T-cell (primary cell): ENCODE results near the gene STARD6. TPM values are rescaled to one million over a fixed set of nuclear protein-coding genes. Genes with fewer than 3 reads are reported as not detected.
A peak's percentile ranks its signal among the peaks of the same experiment; 100 is the strongest.
"Not testable (repeated sequence)": the region's sequence is repeated elsewhere in the genome, so short reads cannot be mapped to it uniquely, and the experiment has no call there.

Experiments
- ATAC-seq, 4 experiments: fragments of 200-7000 bp in 3 of 4; fragments of 150-1000 bp in 1 of 4; cut with Tn5 transposase; replicated peaks in 1 of 4; 1 replicate in 3 of 4; 2 replicates in 1 of 4; pipeline ENCODE4 v1.10.0; 2021; ENCODE audit warnings: moderate library complexity in 3 of 4, mild to moderate bottlenecking in 2 of 4, moderate number of reproducible peaks in 1 of 4
- CTCF ChIA-PET, 2 donors: fragments of 300-600 bp; sonication (Branson Sonifier 250); formaldehyde crosslinking; loops; one replicate each; lab custom pipeline; 2022; ENCODE audit warnings: antibody characterized with exemption in 2 of 2; lab: Charles Lee
- POLR2A ChIA-PET, 2 donors: fragments of 300-600 bp; sonication (Branson Sonifier 250); formaldehyde crosslinking; loops; one replicate each; lab custom pipeline; 2022; ENCODE audit warnings: antibody characterized with exemption in 2 of 2; lab: Charles Lee
- DNase-seq, 35 experiments: peaks; one replicate each; pipeline versions ENCODE4 v3.0.0 to v3.0.0-alpha.2; 2013 to 2023
- H3K27ac ChIP-seq: one replicate; pipeline ENCODE4 v1.5.1; 2013; ENCODE audit warnings: low read length
- H3K27me3 ChIP-seq, 2 experiments: replicated peaks in 1 of 2; 1 replicate in 1 of 2; 2 replicates in 1 of 2; pipeline versions ENCODE4 v1.6.1 to v1.7.0; 2013; ENCODE audit warnings: low read length in 1 of 2, mixed read lengths in 1 of 2; ENCODE audit not compliant: control insufficient read depth in 2 of 2, insufficient read depth in 2 of 2; ENCODE audit errors: extremely low read depth in 1 of 2
- H3K36me3 ChIP-seq, 2 donors: 1 replicate in 1 of 2; 2 replicates in 1 of 2; pipeline versions ENCODE4 v1.6.1 to v1.7.0; 2013; ENCODE audit warnings: low read length in 1 of 2; ENCODE audit not compliant: control insufficient read depth in 2 of 2, insufficient read depth in 1 of 2; ENCODE audit errors: extremely low read depth in 1 of 2
- H3K4me1 ChIP-seq, 2 experiments: 1 replicate in 1 of 2; 2 replicates in 1 of 2; pipeline versions ENCODE4 v1.6.1 to v1.7.0; 2013; ENCODE audit warnings: low read length in 2 of 2, mixed read lengths in 1 of 2; ENCODE audit not compliant: insufficient read depth in 2 of 2, control insufficient read depth in 1 of 2; ENCODE audit errors: extremely low read depth in 1 of 2
- H3K4me3 ChIP-seq, 2 donors: 1 replicate in 1 of 2; 2 replicates in 1 of 2; pipeline versions ENCODE4 v1.5.1 to v1.7.0; 2013; ENCODE audit warnings: mild to moderate bottlenecking in 2 of 2, low read length in 1 of 2, moderate library complexity in 1 of 2; ENCODE audit not compliant: control insufficient read depth in 1 of 2; ENCODE audit errors: extremely low read depth in 1 of 2
- H3K9me3 ChIP-seq: 2 replicates; pipeline ENCODE4 v1.7.0; 2013
- H3K27ac Mint-ChIP-seq, 2 donors: one replicate each; pipeline ENCODE4 v1.8.0; 2020 to 2021; ENCODE audit warnings: mild to moderate bottlenecking in 2 of 2, mixed read lengths in 2 of 2
- H3K27me3 Mint-ChIP-seq, 2 donors: one replicate each; pipeline ENCODE4 v1.8.0; 2021 to 2022; ENCODE audit warnings: mixed read lengths in 2 of 2
- H3K36me3 Mint-ChIP-seq: one replicate; pipeline ENCODE4 v1.8.0; 2021; ENCODE audit warnings: mixed read lengths
- H3K4me1 Mint-ChIP-seq, 3 donors: one replicate each; pipeline ENCODE4 v1.8.0; 2020 to 2022; ENCODE audit warnings: mixed read lengths in 3 of 3, mild to moderate bottlenecking in 1 of 3
- H3K4me3 Mint-ChIP-seq, 3 donors: one replicate each; pipeline ENCODE4 v1.8.0; 2020 to 2022; ENCODE audit warnings: mild to moderate bottlenecking in 3 of 3, mixed read lengths in 3 of 3, moderate library complexity in 3 of 3
- H3K9me3 Mint-ChIP-seq, 3 donors: one replicate each; pipeline ENCODE4 v1.8.0; 2020 to 2022; ENCODE audit warnings: mixed read lengths in 3 of 3
- WGBS: methylation state at CpG from one replicate; pipeline ENCODE4 v1.1.5; 2013; ENCODE audit warnings: missing lambda C conversion rate; ENCODE audit not compliant: insufficient coverage; 5-methylcytosine and 5-hydroxymethylcytosine counted together
- total RNA-seq, 35 experiments: library from RNA in 6 of 35; stranded (reverse) in 6 of 35; fragments of 120-200 nt in 1 of 35; gene quantifications; one replicate each; pipeline versions ENCODE4 v1.2.1 to v1.2.4 and lab custom pipeline; 2013 to 2026

STARD6 gene
- total RNA-seq, 5 donors from 2014 or later (not counting 1 experiment from before 2014, with no cell fraction given), result not detected

- Histone ChIP-seq H3K27ac (no peak overlapping the region), H3K36me3 (no peaks in the 10 kb centered on the region), H3K4me1 (no peaks in the 10 kb centered on the region), H3K4me3 (no peak overlapping the region), H3K27me3 (no peaks in the 10 kb centered on the region), H3K9me3 (no peaks in the 10 kb centered on the region)
- Mint-ChIP-seq H3K4me3 (no peak overlapping the region), H3K4me1 (no peaks in the 10 kb centered on the region), H3K36me3 (peaks cover 6% of the 10 kb centered on the region), H3K27me3 (no peaks in the 10 kb centered on the region), H3K9me3 (peaks cover 0 to 16% (median 11%) of the 10 kb centered on the region in 3 donors), H3K27ac (no peak overlapping the region)
- ChIA-PET CTCF (no interaction called here), POLR2A (no interaction called here)
- no peak for ATAC-seq
- DNase-seq, result no peak
Observed at GRCh38 chr18:54303408-54303807, 54.2 kb downstream of the STARD6 start.

GRCh38 chr18:54298991-54299390 lies 58.7 kb downstream of the STARD6 start:
- H3K27me3 Mint-ChIP-seq, H3K4me3 ChIP-seq, H3K27ac ChIP-seq, H3K4me3 Mint-ChIP-seq, DNase-seq, H3K36me3 ChIP-seq, H3K27ac Mint-ChIP-seq, ATAC-seq, H3K4me1 Mint-ChIP-seq, H3K27me3 ChIP-seq, CTCF ChIA-PET, H3K4me1 ChIP-seq, H3K9me3 ChIP-seq: not testable (repeated sequence)
- WGBS, result 95% methylated on average over 4 of the region's 8 CpGs
- Mint-ChIP-seq H3K9me3 (peaks cover 0 to 11% (median 10%) of the 10 kb centered on the region in 3 donors), H3K36me3 (peaks cover 23% of the 10 kb centered on the region)
- POLR2A ChIA-PET, result interaction anchor here in 1 of 2 donors (0.7 kb wide), 1 partner anchor 232 kb away, joined by 13 read pairs; no protein-coding TSS in a partner anchor

- H3K36me3 Mint-ChIP-seq, result peaks cover 34% of the 10 kb centered on the region
- POLR2A ChIA-PET, result interaction anchor here in 1 of 2 donors (0.6 kb wide), 1 partner anchor 44 kb away, joined by 3 read pairs; no protein-coding TSS in a partner anchor
- no peak overlapping the region for H3K27ac Mint-ChIP-seq
- Histone ChIP-seq H3K4me3 (no peak overlapping the region), H3K27me3 (no peaks in the 10 kb centered on the region), H3K36me3 (peaks cover 0 to 13% of the 10 kb centered on the region in 2 donors), H3K27ac (no peak overlapping the region), H3K9me3 (no peaks in the 10 kb centered on the region), H3K4me1 (no peaks in the 10 kb centered on the region)
- H3K4me3 Mint-ChIP-seq, result no peak overlapping the region
- H3K4me1 Mint-ChIP-seq, result no peaks in the 10 kb centered on the region
- peaks cover 0 to 11% (median 10%) of the 10 kb centered on the region in 3 donors for H3K9me3 Mint-ChIP-seq
- DNase-seq (no peak), ATAC-seq (no peak)
- WGBS, result 100% methylated on average over 2 of the region's 2 CpGs
- CTCF ChIA-PET, result no interaction called here
- no peaks in the 10 kb centered on the region for H3K27me3 Mint-ChIP-seq
Observed at GRCh38 chr18:54296062-54296461, 61.6 kb downstream of the STARD6 start.

- H3K27ac Mint-ChIP-seq, result no peak overlapping the region
- CTCF ChIA-PET, result no interaction called here
- H3K9me3 ChIP-seq, result no peaks in the 10 kb centered on the region
- POLR2A ChIA-PET, result no interaction called here
- no peak for ATAC-seq
- no peaks in the 10 kb centered on the region for H3K27me3 Mint-ChIP-seq
- H3K4me1 Mint-ChIP-seq, result no peaks in the 10 kb centered on the region
- H3K9me3 Mint-ChIP-seq, result peaks cover 0 to 2% (median 1%) of the 10 kb centered on the region in 3 donors
- no peak for DNase-seq
- WGBS, result no CpG with 5 or more reads among the region's 4 CpGs
- H3K27me3 ChIP-seq, result no peaks in the 10 kb centered on the region
- no peak overlapping the region for H3K27ac ChIP-seq
- H3K4me3 Mint-ChIP-seq, result no peak overlapping the region
- peaks cover 44% of the 10 kb centered on the region for H3K36me3 Mint-ChIP-seq
- no peak overlapping the region for H3K4me3 ChIP-seq
- peaks cover 0 to 13% of the 10 kb centered on the region in 2 donors for H3K36me3 ChIP-seq
- H3K4me1 ChIP-seq, result no peaks in the 10 kb centered on the region
Observed at GRCh38 chr18:54294274-54294673, 63.4 kb downstream of the STARD6 start.

DNA sequence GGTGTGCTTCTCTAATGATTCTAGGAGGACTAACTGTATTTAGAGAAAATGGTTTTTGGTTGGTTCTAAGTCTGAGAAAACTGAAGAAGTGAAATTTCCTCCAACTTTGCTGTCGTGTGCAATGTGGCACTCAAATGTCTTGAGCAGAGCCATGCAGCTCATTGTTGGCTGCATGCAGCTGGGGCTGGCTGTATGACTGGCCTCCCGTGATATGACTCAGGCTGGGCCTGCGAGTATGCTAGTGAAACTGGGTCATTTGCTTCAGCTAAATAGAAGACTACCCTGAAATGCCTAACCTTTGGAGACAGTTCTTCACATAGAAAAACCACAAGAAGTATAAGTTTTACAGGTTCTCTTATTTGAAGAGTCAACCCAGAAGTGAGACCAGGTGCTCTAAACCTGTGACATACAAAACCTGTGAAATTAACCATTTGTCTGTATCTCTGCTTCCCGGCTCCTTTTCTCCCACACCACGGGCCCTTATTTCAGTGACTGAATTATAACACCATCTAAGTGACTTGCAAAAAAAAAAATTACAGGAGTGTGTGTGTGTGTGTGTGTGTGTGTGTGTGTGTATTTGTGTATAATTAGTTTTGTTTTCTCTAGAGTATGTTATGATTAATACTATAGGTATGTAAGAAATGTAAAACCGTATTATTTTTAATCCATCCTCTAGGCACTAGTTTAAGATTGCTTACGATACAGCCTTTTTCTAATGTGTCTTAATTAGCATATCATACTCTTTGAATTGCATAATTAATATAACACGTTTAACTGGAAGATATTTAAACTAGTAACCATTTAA lies 72.5 kb downstream of the STARD6 start:
- Mint-ChIP-seq H3K9me3 (peaks cover 0 to 3% (median 0%) of the 10 kb centered on the region in 3 donors), H3K4me1 (peaks cover 6 to 17% (median 15%) of the 10 kb centered on the region in 3 donors), H3K27me3 (no peaks in the 10 kb centered on the region), H3K4me3 (no peak overlapping the region), H3K27ac (peak overlapping the region; percentile 34 to 56), H3K36me3 (peaks cover 54% of the 10 kb centered on the region)
- WGBS, result 0% methylated on average over 2 of the region's 8 CpGs
- no peaks in the 10 kb centered on the region for H3K27me3 ChIP-seq
- H3K4me1 ChIP-seq, result no peaks in the 10 kb centered on the region
- H3K9me3 ChIP-seq, result no peaks in the 10 kb centered on the region
- ChIA-PET POLR2A (interaction anchor here in 1 of 2 donors (0.8 kb wide), 1 partner anchor 67 kb away, joined by 3 read pairs; no protein-coding TSS in a partner anchor), CTCF (interaction anchor here in 1 of 2 donors (1.5 kb wide), 1 partner anchor 62 kb away, joined by 9 read pairs; no protein-coding TSS in a partner anchor)
- DNase-seq (peak in 12 of 35 experiments; percentile 8 to 39 (median 14)), ATAC-seq (peak; percentile 65 to 88 (median 74))
- peaks cover 7 to 39% of the 10 kb centered on the region in 2 donors for H3K36me3 ChIP-seq
- H3K27ac ChIP-seq, result peak overlapping the region; percentile 38
- no peak overlapping the region for H3K4me3 ChIP-seq

DNA sequence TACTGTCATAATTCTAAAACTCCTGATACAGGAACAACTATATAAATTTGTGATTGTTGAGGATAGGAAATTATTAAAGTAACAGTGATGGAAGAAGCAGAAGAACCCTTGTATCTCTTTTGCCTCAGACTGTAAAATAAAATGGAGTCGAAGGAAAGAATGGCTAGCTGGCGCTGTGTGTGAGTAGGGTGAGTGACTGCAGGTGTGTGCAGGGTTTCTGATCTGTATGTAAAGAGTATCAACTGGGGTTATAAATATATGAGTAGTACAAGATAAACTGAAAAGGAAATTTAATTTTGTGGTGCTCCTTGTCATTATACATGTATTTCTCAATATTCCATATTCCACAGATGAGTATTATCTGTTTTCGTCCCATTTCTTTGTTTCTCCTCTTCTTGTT lies 73.1 kb downstream of the STARD6 start:
- Mint-ChIP-seq H3K27me3 (no peaks in the 10 kb centered on the region), H3K4me3 (no peak overlapping the region), H3K27ac (peak overlapping the region; percentile 34 to 56), H3K4me1 (peaks cover 10 to 21% (median 18%) of the 10 kb centered on the region in 3 donors), H3K9me3 (peaks cover 0 to 3% (median 0%) of the 10 kb centered on the region in 3 donors), H3K36me3 (peaks cover 52% of the 10 kb centered on the region)
- H3K4me3 ChIP-seq, result no peak overlapping the region
- 28% methylated on average over 2 of the region's 3 CpGs for WGBS
- ATAC-seq (no peak), DNase-seq (no peak)
- no peaks in the 10 kb centered on the region for H3K4me1 ChIP-seq
- peak overlapping the region; percentile 38 for H3K27ac ChIP-seq
- H3K9me3 ChIP-seq, result no peaks in the 10 kb centered on the region
- peaks cover 11 to 46% of the 10 kb centered on the region in 2 donors for H3K36me3 ChIP-seq
- ChIA-PET CTCF (interaction anchor here in 1 of 2 donors (1.5 kb wide), 1 partner anchor 61 kb away, joined by 9 read pairs; no protein-coding TSS in a partner anchor), POLR2A (interaction anchor here in 1 of 2 donors (0.8 kb wide), 1 partner anchor 66 kb away, joined by 3 read pairs; no protein-coding TSS in a partner anchor)
- H3K27me3 ChIP-seq, result no peaks in the 10 kb centered on the region
